Measurements from ENCODE around the gene RAD51B.

GRCh38 chr14:68665131-68665530 lies 845.6 kb downstream of the RAD51B start:
- TF ChIP-seq POLR2A (IDR thresholded peaks at IDR 0.05): no peak
- TF ChIP-seq CTCF (IDR thresholded peaks at IDR 0.05): no peak

Data from vagina (tissue), 2 donors.